NCI-H774 (cell line): ENCODE measurements around the gene KRTAP13-4.

Experiments used
- DNase-seq: peaks from one replicate; lab custom pipeline; 2025; lab: John Stamatoyannopoulos, UW

KRTAP13-4 gene, protein sequence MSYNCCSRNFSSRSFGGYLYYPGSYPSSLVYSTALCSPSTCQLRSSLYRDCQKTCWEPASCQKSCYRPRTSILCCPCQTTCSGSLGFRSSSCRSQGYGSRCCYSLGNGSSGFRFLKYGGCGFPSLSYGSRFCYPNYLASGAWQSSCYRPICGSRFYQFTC

GRCh38 chr21:30430170-30430655 is at the start of gene KRTAP13-4:
TSS of gene KRTAP13-4 (plus strand) at chr21:30430220. CDS start at chr21:30430276, 56 bp downstream.
- DNase-seq, result no peak

- no peak for DNase-seq
These were observed 47.8 kb upstream of the KRTAP13-4 start for GRCh38 chr21:30382201-30382600.

DNA sequence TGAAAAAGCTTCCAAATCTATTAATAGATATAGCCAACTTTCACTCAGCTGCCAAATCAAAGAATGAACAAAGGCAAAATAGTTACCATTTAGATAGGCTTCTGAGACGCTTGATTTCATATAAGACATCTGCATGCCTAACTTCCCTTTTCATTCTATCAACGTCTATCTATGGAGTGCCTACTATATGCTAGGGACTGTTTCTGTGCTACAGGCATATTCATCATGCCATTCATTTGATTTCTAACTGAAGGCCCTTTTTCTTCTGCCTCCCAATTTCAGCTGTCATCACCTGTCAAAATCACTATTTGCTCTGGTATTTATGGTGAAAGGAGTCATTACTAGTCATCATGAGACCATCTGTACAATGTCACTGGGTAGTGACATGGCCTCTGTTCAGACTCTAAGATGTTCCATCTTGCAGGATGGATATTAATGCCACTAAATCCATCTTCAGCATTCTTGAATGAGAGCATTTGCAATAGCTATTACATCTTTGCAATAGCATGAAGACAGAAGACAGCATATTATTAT is 38.5 kb upstream of the KRTAP13-4 start:
- DNase-seq, result no peak

DNA sequence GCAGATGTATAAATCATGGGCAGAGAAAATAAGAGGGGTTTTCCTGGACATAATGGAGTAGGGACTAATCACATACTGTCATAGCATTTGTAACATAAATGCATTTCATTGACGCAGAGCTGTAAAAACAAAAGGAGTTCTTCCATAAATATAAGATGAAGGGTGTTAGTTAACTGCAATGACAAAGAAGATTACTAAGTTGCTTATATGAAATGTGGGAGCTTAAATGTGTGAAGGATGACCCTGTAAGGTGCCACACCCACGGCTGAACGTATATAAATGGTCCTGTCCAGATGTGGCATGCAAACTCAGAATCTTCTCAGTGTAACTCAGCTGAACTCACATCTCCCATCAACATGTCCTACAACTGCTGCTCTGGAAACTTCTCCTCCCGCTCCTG is 34.3 kb upstream of the KRTAP13-4 start, which contains the start of gene KRTAP13-1:
Gene KRTAP13-1, plus strand, starts transcription at position 301 of the 400 bp plus-strand sequence. Its CDS starts 56 bp downstream, at position 357.
- DNase-seq, result no peak

- DNase-seq, result peak; percentile 46
These were observed 21.1 kb upstream of the KRTAP13-4 start for GRCh38 chr21:30408782-30409494.

GRCh38 chr21:30415993-30416392 is 14.0 kb upstream of the KRTAP13-4 start:
- no peak for DNase-seq

DNA sequence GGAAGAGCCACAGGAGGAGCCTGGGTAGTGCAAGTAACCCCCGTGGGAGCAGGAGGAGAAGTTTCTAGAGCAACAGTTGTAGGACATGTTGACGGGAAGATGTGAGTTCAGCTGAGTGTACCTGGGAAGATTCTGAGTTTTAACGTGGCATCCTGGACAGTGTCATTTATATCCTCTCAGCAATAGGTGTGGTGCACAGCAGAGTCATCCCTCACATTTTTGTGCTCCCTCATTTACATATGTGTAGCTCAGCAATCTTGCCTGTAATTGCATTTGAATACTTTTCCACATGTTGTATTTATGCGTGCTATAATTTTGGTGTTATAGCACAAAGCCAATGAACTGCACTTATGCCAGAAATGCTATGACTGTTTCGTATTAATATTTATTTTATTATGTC is 4.2 kb upstream of the KRTAP13-4 start, which contains the start of gene KRTAP13-3:
Gene KRTAP13-3, minus strand, starts transcription at position 101 of the 400 bp plus-strand sequence. Its CDS starts 14 bp downstream, at position 87.
- DNase-seq, result no peak

DNA sequence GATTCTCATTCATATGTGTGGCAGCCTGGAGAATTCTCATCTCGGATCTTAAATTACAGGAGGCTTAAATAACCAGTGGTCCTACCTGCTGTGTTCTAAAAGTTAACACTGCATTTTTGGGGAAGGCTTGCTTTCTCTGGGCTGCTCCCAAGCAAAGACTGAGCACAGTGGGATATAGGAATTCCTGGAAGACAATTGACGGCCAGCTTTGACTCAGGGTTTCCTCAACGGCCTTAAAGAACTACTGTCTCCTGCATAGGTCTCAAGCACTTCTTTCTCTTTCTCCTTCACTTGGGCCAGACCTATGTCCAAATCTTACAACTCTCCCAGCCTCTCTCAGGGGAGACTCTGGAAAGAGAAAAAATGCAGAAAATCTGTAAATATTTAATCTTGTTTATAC is 3.3 kb upstream of the KRTAP13-4 start:
- DNase-seq, result no peak

- DNase-seq, result no peak
These were observed 4.1 kb downstream of the KRTAP13-4 start for GRCh38 chr21:30434033-30434631.

GRCh38 chr21:30437010-30437565 is 7.1 kb downstream of the KRTAP13-4 start:
- DNase-seq, result no peak

DNA sequence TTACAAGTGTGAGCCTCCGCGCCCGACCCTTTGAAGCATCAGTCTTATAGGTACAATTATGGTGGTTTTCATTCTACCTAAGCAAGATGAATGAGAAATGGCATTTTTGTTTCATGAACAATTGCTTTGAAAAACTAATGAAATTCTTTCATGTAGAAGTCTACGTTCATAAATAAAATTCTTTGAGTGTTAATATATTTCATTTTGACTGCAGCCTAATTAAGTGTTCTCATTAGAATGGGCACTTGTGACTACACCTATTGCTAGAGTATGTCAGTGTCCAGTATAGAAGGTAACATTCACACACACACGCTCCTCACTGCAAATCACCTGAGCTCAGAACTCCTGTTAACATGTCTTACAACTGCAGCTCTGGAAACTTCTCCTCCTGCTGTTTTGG is 10.0 kb downstream of the KRTAP13-4 start, which contains the start of gene KRTAP15-1:
Gene KRTAP15-1, plus strand, starts transcription at position 301 of the 400 bp plus-strand sequence. Its CDS starts 53 bp downstream, at position 354.
- DNase-seq, result no peak

DNA sequence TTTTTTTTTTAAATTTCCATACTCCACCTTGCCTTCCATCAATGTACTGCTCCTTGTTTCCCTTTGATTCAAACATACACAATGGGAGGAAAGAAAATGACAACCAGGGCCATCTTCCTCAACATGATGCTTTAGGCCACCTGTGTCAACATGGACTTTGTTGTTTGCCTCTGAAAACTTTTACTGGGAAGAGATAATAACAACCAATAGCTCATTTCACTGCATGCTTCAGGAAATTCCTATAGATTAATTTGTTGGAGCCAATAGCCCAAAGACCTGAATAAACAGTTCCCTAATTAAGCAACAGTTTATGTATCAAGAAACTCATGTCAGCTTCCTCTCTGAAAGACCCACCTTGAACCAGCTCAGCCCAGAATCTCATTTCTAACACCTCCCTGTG is 13.2 kb downstream of the KRTAP13-4 start:
- no peak for DNase-seq

DNA sequence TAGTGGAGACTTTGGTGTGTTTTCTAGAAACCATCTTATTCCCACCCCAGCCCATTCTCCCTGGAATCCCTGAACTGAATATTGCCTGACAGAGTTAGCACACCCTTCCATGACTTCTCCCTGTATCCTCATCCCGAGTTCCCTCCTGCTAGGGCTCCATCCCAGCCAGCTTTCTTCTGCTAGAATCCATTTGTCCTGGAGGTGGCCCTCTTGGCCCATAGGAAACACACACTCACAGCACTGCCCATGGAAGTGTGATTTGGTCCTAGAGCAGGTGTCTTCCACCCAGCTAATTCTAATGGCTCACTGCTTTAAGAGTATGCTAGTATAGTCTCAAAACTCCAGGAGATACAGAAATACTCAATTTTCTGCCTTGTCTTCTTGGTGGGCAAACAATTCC is 14.2 kb downstream of the KRTAP13-4 start:
- no peak for DNase-seq

GRCh38 chr21:30447056-30447455 is 17.0 kb downstream of the KRTAP13-4 start:
- no peak for DNase-seq

DNA sequence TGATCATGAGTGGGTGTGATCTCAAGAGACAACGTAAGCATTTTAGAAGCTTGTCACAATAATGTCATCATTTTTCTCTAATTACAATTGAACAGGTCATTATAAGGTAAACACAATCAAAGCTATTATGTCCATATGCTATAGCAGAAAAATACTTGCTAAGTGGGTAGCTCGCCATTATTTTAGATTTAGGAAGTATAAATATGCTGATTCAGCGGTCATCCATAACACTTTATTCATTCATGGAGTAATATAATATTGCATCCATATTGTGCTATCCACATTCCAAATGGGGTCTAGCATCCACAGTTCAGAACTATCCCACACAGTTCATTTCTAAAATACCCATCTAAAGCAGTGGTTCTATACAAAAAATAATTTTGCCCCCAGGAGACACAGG is 18.5 kb downstream of the KRTAP13-4 start:
- no peak for DNase-seq

DNA sequence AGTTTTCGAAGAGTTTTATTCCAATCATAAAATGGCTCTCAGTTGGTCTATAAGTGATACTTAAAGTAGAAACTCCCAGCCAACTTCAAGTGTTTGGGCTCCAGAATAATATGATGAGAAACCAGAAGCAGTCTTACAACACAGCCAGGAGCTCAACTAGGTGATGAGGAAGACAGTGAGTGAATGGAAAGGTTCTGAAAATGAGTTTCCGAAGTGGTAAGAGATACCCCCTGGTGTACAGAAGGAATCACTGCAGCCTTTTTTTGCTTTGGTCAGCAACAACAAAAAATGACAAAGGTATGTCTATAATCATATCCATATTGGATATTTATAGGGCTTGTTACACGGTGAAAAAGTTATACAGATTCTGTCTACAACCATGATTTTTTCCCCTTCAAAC is 33.7 kb downstream of the KRTAP13-4 start:
- no peak for DNase-seq

GRCh38 chr21:30468900-30469714 is 39.1 kb downstream of the KRTAP13-4 start:
- no peak for DNase-seq

DNA sequence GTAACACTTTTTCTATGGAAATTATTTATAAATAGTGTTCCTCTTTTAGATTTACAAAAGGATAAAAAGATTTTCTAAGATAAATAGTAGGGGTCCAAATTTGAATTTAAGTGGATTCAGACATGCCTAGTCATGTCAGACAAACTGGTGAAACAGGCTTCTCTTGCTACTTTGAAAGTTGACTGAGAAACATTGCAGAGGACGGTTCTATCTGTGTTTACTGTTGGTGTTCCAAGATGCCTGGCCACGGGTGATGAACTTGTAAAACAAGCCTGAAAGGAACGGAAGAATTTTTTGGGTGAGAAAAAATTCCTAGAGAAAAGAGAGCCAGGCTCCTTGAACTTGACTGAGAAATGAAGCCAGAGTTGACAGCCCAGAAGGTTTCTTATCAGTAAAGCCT is 48.0 kb downstream of the KRTAP13-4 start:
- DNase-seq, result no peak

DNA sequence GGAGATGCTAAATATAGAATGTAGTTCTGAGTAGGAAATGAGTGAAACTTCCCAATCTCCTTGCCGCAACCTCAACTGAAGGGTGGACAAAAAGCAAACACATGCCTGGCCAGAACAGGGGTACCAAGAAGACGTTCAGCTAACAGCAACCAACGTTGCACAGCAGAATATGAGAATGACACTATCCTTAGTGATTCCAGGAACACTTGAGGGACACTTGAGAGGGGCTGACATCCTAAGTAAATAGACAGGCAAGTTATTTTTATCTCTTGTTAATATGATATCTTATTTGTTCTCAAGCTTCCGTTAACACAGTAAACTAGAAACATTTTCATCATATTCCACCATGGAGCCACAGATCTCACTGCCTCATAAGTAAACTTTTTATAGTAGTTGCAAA is 49.2 kb downstream of the KRTAP13-4 start:
- DNase-seq, result no peak

DNA sequence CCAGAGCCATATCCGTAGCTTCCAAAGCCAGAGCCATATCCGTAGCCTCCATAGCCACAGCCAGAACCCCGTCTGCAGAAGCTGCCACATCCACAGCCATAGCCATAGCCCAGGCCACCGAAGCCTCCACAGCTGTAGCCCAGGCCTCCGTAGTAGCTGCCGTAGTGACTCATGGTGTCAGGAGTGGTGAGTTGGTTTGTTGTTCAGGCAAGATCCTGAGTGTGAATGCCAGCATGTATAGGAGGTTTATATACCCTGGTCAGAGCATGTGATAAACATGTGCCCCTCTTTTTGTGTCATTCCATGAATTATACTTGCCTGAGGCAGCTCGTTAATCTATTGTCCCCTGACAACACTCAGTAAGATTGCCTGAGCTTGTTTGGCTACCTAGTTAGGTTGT is 50.1 kb downstream of the KRTAP13-4 start, which contains the start of gene KRTAP19-1:
Gene KRTAP19-1, minus strand, starts transcription at position 223 of the 400 bp plus-strand sequence. Its CDS starts 50 bp downstream, at position 173.
- DNase-seq, result no peak
